ENCODE data around the gene OR10G3.

The OR10G3 gene

GRCh38 chr14:21535545-21536417 is 44.1 kb downstream of the OR10G3 start:
- DNase-seq, result no peak

GRCh38 chr14:21534576-21534975 is 45.3 kb downstream of the OR10G3 start:
- no peak for DNase-seq

- no peak for DNase-seq
Measured at GRCh38 chr14:21533294-21533693, 46.6 kb downstream of the OR10G3 start.

GRCh38 chr14:21529515-21529914 is 50.4 kb downstream of the OR10G3 start:
- DNase-seq, result no peak

GRCh38 chr14:21528381-21529348 is 51.2 kb downstream of the OR10G3 start:
- DNase-seq, result no peak

- DNase-seq, result no peak
Measured at GRCh38 chr14:21527318-21527679, 52.6 kb downstream of the OR10G3 start.

- DNase-seq, result no peak
Measured at GRCh38 chr14:21526672-21527317, 53.1 kb downstream of the OR10G3 start.

- DNase-seq, result peak; percentile 93 to 94
Measured at GRCh38 chr14:21525962-21526671, 53.8 kb downstream of the OR10G3 start, which contains the start of gene SALL2. TSS of gene SALL2 (minus strand) at chr14:21526346. CDS start at chr14:21526127, 219 bp downstream.

GRCh38 chr14:21525571-21525961 is 54.3 kb downstream of the OR10G3 start:
- peak in 1 of 2 experiments; percentile 7 for DNase-seq

GRCh38 chr14:21524575-21525490 is 55.0 kb downstream of the OR10G3 start:
- DNase-seq, result no peak

GRCh38 chr14:21523203-21523602 is 56.7 kb downstream of the OR10G3 start:
- DNase-seq, result no peak

GRCh38 chr14:21521501-21521900 is 58.4 kb downstream of the OR10G3 start:
- DNase-seq, result no peak

- no peak for DNase-seq
Measured at GRCh38 chr14:21520767-21521166, 59.1 kb downstream of the OR10G3 start.

GRCh38 chr14:21518725-21519124 is 61.2 kb downstream of the OR10G3 start:
- DNase-seq, result no peak

Data from NCI-H2081 (cell line).